H9 (cell line): ENCODE measurements around the gene MLYCD. TPM values are rescaled to one million over a fixed set of nuclear protein-coding genes. Genes with fewer than 3 reads are reported as not detected.

Source experiments
- DNase-seq: peaks from one replicate; pipeline ENCODE4 v3.0.0-alpha.2; 2017
- H2AFZ ChIP-seq: one replicate; pipeline ENCODE4 v1.6.1; 2013; ENCODE audit warnings: mild to moderate bottlenecking, low read length, control low read depth, moderate library complexity
- H2AK5ac ChIP-seq: 2 replicates; pipeline ENCODE4 v1.6.1; 2013; ENCODE audit warnings: low read length, control low read depth, mixed read lengths; ENCODE audit not compliant: insufficient read length
- H2BK120ac ChIP-seq: one replicate; pipeline ENCODE4 v1.6.1; 2013; ENCODE audit warnings: low read depth, mild to moderate bottlenecking, low read length, control low read depth, inconsistent platforms; ENCODE audit not compliant: poor library complexity, severe bottlenecking
- H2BK12ac ChIP-seq: 2 replicates; pipeline ENCODE4 v1.6.1; 2013; ENCODE audit warnings: low read length, control low read depth, mixed read lengths, low read depth; ENCODE audit not compliant: insufficient read length
- H2BK15ac ChIP-seq: 2 replicates; pipeline ENCODE4 v1.6.1; 2013; ENCODE audit warnings: low read depth, low read length, control low read depth
- H2BK20ac ChIP-seq: one replicate; pipeline ENCODE4 v1.6.1; 2013; ENCODE audit warnings: low read depth, mild to moderate bottlenecking, low read length, control low read depth, inconsistent platforms; ENCODE audit not compliant: poor library complexity, severe bottlenecking
- H2BK5ac ChIP-seq: 2 replicates; pipeline ENCODE4 v1.6.1; 2013; ENCODE audit warnings: low read length, control low read depth, mixed read lengths; ENCODE audit not compliant: insufficient read length
- H3K14ac ChIP-seq: 2 replicates; pipeline ENCODE4 v1.6.1; 2013; ENCODE audit warnings: low read length, control low read depth; ENCODE audit not compliant: insufficient read depth
- H3K18ac ChIP-seq: 2 replicates; pipeline ENCODE4 v1.6.1; 2013; ENCODE audit warnings: low read depth, mild to moderate bottlenecking, mixed read lengths, low read length, control low read depth; ENCODE audit not compliant: insufficient read length
- H3K23ac ChIP-seq: 2 replicates; pipeline ENCODE4 v1.6.1; 2013; ENCODE audit warnings: low read length, control low read depth, mixed read lengths, low read depth; ENCODE audit not compliant: insufficient read length
- H3K23me2 ChIP-seq: 2 replicates; pipeline ENCODE4 v1.6.1; 2013; ENCODE audit warnings: low read depth, mild to moderate bottlenecking, mixed read lengths, low read length, control low read depth; ENCODE audit not compliant: insufficient read length, poor library complexity, severe bottlenecking
- H3K27ac ChIP-seq: 2 replicates; pipeline ENCODE4 v1.5.1; 2013; ENCODE audit warnings: low read length, control low read depth, mixed read lengths, low read depth; ENCODE audit not compliant: insufficient read length
- H3K27me3 ChIP-seq: 2 replicates; pipeline ENCODE4 v1.6.1; 2013; ENCODE audit warnings: low read length, control low read depth, inconsistent platforms; ENCODE audit not compliant: insufficient read depth
- H3K4ac ChIP-seq: 2 replicates; pipeline ENCODE4 v1.6.1; 2013; ENCODE audit warnings: low read depth, mild to moderate bottlenecking, control low read depth, inconsistent platforms, low read length, moderate library complexity
- H3K4me1 ChIP-seq: 2 replicates; pipeline ENCODE4 v1.6.1; 2013; ENCODE audit warnings: low read length, control low read depth, inconsistent platforms; ENCODE audit not compliant: insufficient read depth
- H3K4me2 ChIP-seq: 2 replicates; pipeline ENCODE4 v1.6.1; 2013; ENCODE audit warnings: low read length, control low read depth, mixed read lengths; ENCODE audit not compliant: insufficient read length, insufficient read depth
- H3K56ac ChIP-seq: 2 replicates; pipeline ENCODE4 v1.6.1; 2013; ENCODE audit warnings: low read depth, mild to moderate bottlenecking, mixed read lengths, low read length, control low read depth; ENCODE audit not compliant: insufficient read length
- H3K79me1 ChIP-seq: 2 replicates; pipeline ENCODE4 v1.6.1; 2013; ENCODE audit warnings: low read depth, mild to moderate bottlenecking, moderate library complexity, low read length, control low read depth, inconsistent platforms; ENCODE audit not compliant: insufficient read depth, poor library complexity, severe bottlenecking
- H3K79me2 ChIP-seq: 2 replicates; pipeline ENCODE4 v1.6.1; 2013; ENCODE audit warnings: low read length, control low read depth, inconsistent platforms; ENCODE audit not compliant: insufficient read depth
- H3K9ac ChIP-seq: 2 replicates; pipeline ENCODE4 v1.6.1; 2013; ENCODE audit warnings: low read length, control low read depth, mixed read lengths; ENCODE audit not compliant: insufficient read length; ENCODE audit errors: extremely low read depth
- H3K9me3 ChIP-seq: one replicate; pipeline ENCODE4 v1.6.1; 2013; ENCODE audit warnings: low read depth, low read length, inconsistent platforms; ENCODE audit not compliant: control insufficient read depth
- H3T11ph ChIP-seq: one replicate; pipeline ENCODE4 v1.6.1; 2013; ENCODE audit warnings: mild to moderate bottlenecking, low read length, control low read depth, inconsistent platforms
- H4K20me1 ChIP-seq: one replicate; pipeline ENCODE4 v1.6.1; 2013; ENCODE audit not compliant: control insufficient read depth, insufficient read length, insufficient read depth
- H4K5ac ChIP-seq: 2 replicates; pipeline ENCODE4 v1.6.1; 2013; ENCODE audit warnings: low read depth, mild to moderate bottlenecking, mixed read lengths, low read length, control low read depth; ENCODE audit not compliant: insufficient read length
- H4K8ac ChIP-seq: replicated peaks from 2 replicates; pipeline ENCODE4 v1.6.1; 2013; ENCODE audit warnings: low read length, control low read depth, mixed read lengths, low read depth; ENCODE audit not compliant: insufficient read length
- H4K91ac ChIP-seq: 2 replicates; pipeline ENCODE4 v1.6.1; 2013; ENCODE audit warnings: low read depth, mild to moderate bottlenecking, moderate library complexity, mixed read lengths, low read length, control low read depth; ENCODE audit not compliant: insufficient read length
- H3K27ac Mint-ChIP-seq, 3 experiments: 2 replicates in 2 of 3; 3 replicates in 1 of 3; pipeline ENCODE4 v1.8.0; 2020 to 2021; ENCODE audit warnings: mixed read lengths in 3 of 3, mild to moderate bottlenecking in 1 of 3, moderate library complexity in 1 of 3
- H3K27me3 Mint-ChIP-seq: 2 replicates; pipeline ENCODE4 v1.8.0; 2021; ENCODE audit warnings: low read depth, mild to moderate bottlenecking, moderate library complexity, mixed read lengths
- H3K36me3 Mint-ChIP-seq, 3 experiments: 2 replicates in 2 of 3; 3 replicates in 1 of 3; pipeline ENCODE4 v1.8.0; 2020 to 2021; ENCODE audit warnings: low read depth in 3 of 3, mixed read lengths in 3 of 3; ENCODE audit not compliant: insufficient read depth in 1 of 3
- H3K4me1 Mint-ChIP-seq, 2 experiments: 2 replicates each; pipeline ENCODE4 v1.8.0; 2020; ENCODE audit warnings: mixed read lengths in 2 of 2
- H3K4me3 Mint-ChIP-seq, 2 experiments: 2 replicates in 1 of 2; 3 replicates in 1 of 2; pipeline ENCODE4 v1.8.0; 2020 to 2021; ENCODE audit warnings: mild to moderate bottlenecking in 2 of 2, mixed read lengths in 2 of 2, moderate library complexity in 1 of 2
- H3K9me3 Mint-ChIP-seq, 2 experiments: 2 replicates in 1 of 2; 3 replicates in 1 of 2; pipeline ENCODE4 v1.8.0; 2020; ENCODE audit warnings: mild to moderate bottlenecking in 2 of 2, mixed read lengths in 2 of 2, moderate library complexity in 1 of 2
- WGBS: extraction: QIAGEN DNeasy Blood & Tissue Kit; methylation state at CpG from one replicate; pipeline ENCODE4 v1.1.7; 2013; ENCODE audit warnings: missing lambda C conversion rate, low lambda C conversion rate, mixed read lengths; ENCODE audit not compliant: insufficient read length; ENCODE audit errors: extremely low coverage; 5-methylcytosine and 5-hydroxymethylcytosine counted together
- total RNA-seq: library from RNA; stranded (reverse); gene quantifications from 2 replicates; pipeline ENCODE4 v1.2.1, GENCODE V29; 2021
- TF ChIP-seq, protein P1 (sequence below): fragments of 200-600 bp; sonication (generic); conservative IDR thresholded peaks from 3 replicates; pipeline ENCODE4 v1.8.0; 2021; ENCODE audit warnings: antibody characterized with exemption, mild to moderate bottlenecking

The MLYCD gene
- total RNA-seq, 1 experiment from 2014 or later = 7.1 TPM

DNA sequence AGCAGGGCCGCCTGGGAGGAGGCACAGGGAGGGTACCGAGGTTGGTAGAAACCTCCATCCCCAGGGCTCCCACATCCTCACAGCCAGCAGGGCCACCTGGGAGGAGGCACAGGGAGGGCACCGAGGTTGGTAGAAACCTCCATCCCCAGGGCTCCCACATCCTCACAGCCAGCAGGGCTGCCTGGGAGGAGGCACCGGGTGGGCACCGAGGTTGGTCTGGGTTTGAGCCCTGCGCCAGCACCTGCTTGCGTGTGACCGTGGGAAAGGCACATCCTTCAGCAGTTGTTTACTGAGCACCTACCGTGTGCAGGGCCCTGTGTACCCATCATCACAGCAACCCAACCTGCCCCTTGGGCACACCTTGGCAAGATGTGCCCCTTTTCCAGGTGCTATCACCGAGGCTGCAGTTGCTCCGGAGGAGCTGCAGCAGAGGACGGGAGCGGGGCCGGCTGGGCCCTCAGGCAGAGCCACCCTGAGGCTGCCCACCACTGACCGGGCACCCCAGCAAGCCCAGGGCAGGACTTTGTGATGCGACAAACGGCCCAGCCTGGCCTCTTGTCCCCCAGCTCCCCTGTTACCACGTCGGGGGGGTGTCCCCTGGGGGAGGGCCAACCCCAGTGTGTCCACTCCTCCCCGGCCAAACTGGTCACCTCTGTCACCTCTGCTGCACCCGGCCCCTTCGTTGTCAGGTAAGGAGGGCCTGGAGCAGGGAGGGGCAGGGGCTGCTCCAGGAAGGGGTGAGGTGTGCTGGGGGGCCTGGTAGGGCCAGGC lies 32.0 kb downstream of the MLYCD start:
- no peak overlapping the region for H3K18ac ChIP-seq
- H3K27me3 ChIP-seq = no peaks in the 10 kb centered on the region
- H3T11ph ChIP-seq = no peak overlapping the region
- H2AK5ac ChIP-seq = no peak overlapping the region
- no peak overlapping the region for H2BK12ac ChIP-seq
- Mint-ChIP-seq H3K27me3 (peaks cover 7% of the 10 kb centered on the region), H3K27ac (no peak overlapping the region), H3K9me3 (no peaks in the 10 kb centered on the region), H3K4me1 (peaks cover 10 to 17% of the 10 kb centered on the region in 2 experiments), H3K4me3 (no peak overlapping the region), H3K36me3 (peaks cover 0 to 5% (median 3%) of the 10 kb centered on the region in 3 experiments; a peak in 5 of 7 replicates)
- no peaks in the 10 kb centered on the region for H3K79me2 ChIP-seq
- no peaks in the 10 kb centered on the region for H3K9me3 ChIP-seq
- no peak overlapping the region for H3K4ac ChIP-seq
- H4K5ac ChIP-seq = no peak overlapping the region
- no peak overlapping the region for H2BK120ac ChIP-seq
- no peak overlapping the region for H2AFZ ChIP-seq
- no peak overlapping the region for H3K23ac ChIP-seq
- H2BK15ac ChIP-seq = no peak overlapping the region
- no peaks in the 10 kb centered on the region for H3K4me1 ChIP-seq
- peaks cover 4% of the 10 kb centered on the region for H3K23me2 ChIP-seq
- no peak overlapping the region for H3K9ac ChIP-seq
- H4K91ac ChIP-seq = no peak overlapping the region
- H3K27ac ChIP-seq = no peak overlapping the region
- no CpG with 5 or more reads among the region's 22 CpGs for WGBS
- no peak overlapping the region for H3K14ac ChIP-seq
- no peaks in the 10 kb centered on the region for H3K79me1 ChIP-seq
- no peak overlapping the region for H3K56ac ChIP-seq
- TF ChIP-seq, protein P1, sequence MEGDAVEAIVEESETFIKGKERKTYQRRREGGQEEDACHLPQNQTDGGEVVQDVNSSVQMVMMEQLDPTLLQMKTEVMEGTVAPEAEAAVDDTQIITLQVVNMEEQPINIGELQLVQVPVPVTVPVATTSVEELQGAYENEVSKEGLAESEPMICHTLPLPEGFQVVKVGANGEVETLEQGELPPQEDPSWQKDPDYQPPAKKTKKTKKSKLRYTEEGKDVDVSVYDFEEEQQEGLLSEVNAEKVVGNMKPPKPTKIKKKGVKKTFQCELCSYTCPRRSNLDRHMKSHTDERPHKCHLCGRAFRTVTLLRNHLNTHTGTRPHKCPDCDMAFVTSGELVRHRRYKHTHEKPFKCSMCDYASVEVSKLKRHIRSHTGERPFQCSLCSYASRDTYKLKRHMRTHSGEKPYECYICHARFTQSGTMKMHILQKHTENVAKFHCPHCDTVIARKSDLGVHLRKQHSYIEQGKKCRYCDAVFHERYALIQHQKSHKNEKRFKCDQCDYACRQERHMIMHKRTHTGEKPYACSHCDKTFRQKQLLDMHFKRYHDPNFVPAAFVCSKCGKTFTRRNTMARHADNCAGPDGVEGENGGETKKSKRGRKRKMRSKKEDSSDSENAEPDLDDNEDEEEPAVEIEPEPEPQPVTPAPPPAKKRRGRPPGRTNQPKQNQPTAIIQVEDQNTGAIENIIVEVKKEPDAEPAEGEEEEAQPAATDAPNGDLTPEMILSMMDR = no peak
- DNase-seq = no peak
- H2BK20ac ChIP-seq = no peak overlapping the region
- no peak overlapping the region for H4K8ac ChIP-seq
- H3K4me2 ChIP-seq = no peak overlapping the region
- no peak overlapping the region for H2BK5ac ChIP-seq
- H4K20me1 ChIP-seq = no peaks in the 10 kb centered on the region
